Lower leg skin (tissue), 3 donors: ENCODE measurements around the gene SCN3B.

Experiments used
- CTCF ChIP-seq, 3 donors: fragments of 450-650 bp; IDR thresholded peaks; one replicate each; pipeline ENCODE4 v1.5.1; 2016; ENCODE audit warnings: antibody characterized with exemption in 3 of 3, mild to moderate bottlenecking in 3 of 3, moderate library complexity in 2 of 3
- POLR2A ChIP-seq, 2 donors: fragments of 450-650 bp; IDR thresholded peaks; one replicate each; pipeline ENCODE4 v1.6.1; 2016 to 2017; ENCODE audit warnings: antibody characterized with exemption in 2 of 2, mild to moderate bottlenecking in 1 of 2, moderate library complexity in 1 of 2

- TF ChIP-seq CTCF (IDR thresholded peaks at IDR 0.05), result no peak
- no peak for TF ChIP-seq POLR2A (IDR thresholded peaks at IDR 0.05)
These were observed 13.0 kb downstream of the SCN3B start for GRCh38 chr11:123641495-123641840.
